ENCODE measurements around the gene MANEA. TPM values are rescaled to one million over a fixed set of nuclear protein-coding genes. Genes with fewer than 3 reads are reported as not detected.
A peak's percentile ranks its signal among the peaks of the same experiment; 100 is the strongest.

Gene MANEA
- total RNA-seq, 1 experiment from 2014 or later = 8.3 TPM

DNA sequence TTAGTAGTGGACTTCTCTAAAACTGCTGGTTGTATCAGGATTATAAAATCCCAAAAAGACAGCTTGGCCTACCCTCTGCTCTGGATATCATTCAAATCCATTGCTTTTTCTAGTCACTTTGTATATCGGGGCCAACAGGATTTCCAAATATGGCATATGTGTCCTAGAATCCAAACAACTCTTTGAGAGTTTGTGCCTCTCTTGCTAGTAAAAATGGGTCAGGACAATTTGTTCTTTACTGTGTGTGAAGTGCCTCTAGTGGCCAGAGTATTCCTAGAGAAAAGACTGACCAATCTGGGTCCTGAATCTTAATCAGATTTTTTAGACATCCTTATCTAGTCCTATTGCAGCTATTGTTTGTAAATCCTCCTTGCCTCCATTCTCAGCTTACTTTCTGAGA is 33.5 kb upstream of the MANEA start:
- H3K9me3 Mint-ChIP-seq = no peaks in the 10 kb centered on the region
- H3K23me2 ChIP-seq (ENCODE audit: insufficient read length, low read depth, low read length, poor library complexity, severe bottlenecking) = no peaks in the 10 kb centered on the region
- no peak overlapping the region for H2BK15ac ChIP-seq (ENCODE audit: low read depth, low read length)
- H4K8ac ChIP-seq (replicated peaks; ENCODE audit: insufficient read length, low read depth, low read length) = no peak overlapping the region
- TF ChIP-seq, protein P1, sequence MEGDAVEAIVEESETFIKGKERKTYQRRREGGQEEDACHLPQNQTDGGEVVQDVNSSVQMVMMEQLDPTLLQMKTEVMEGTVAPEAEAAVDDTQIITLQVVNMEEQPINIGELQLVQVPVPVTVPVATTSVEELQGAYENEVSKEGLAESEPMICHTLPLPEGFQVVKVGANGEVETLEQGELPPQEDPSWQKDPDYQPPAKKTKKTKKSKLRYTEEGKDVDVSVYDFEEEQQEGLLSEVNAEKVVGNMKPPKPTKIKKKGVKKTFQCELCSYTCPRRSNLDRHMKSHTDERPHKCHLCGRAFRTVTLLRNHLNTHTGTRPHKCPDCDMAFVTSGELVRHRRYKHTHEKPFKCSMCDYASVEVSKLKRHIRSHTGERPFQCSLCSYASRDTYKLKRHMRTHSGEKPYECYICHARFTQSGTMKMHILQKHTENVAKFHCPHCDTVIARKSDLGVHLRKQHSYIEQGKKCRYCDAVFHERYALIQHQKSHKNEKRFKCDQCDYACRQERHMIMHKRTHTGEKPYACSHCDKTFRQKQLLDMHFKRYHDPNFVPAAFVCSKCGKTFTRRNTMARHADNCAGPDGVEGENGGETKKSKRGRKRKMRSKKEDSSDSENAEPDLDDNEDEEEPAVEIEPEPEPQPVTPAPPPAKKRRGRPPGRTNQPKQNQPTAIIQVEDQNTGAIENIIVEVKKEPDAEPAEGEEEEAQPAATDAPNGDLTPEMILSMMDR (conservative IDR thresholded peaks at IDR 0.05) = peak; percentile 55
- H3K27ac ChIP-seq (ENCODE audit: insufficient read length, low read depth, low read length) = no peak overlapping the region
- no peak overlapping the region for H2BK20ac ChIP-seq (ENCODE audit: low read depth, low read length, poor library complexity, severe bottlenecking)
- H3K4me1 Mint-ChIP-seq = peaks cover 14 to 17% of the 10 kb centered on the region in 2 experiments
- no peak overlapping the region for H3K23ac ChIP-seq (ENCODE audit: insufficient read length, low read depth, low read length)
- H3K27ac Mint-ChIP-seq = no peak overlapping the region
- no peaks in the 10 kb centered on the region for H3K79me2 ChIP-seq (ENCODE audit: insufficient read depth, low read length)
- H3K79me1 ChIP-seq (ENCODE audit: insufficient read depth, low read depth, low read length, poor library complexity, severe bottlenecking) = no peaks in the 10 kb centered on the region
- H3K4me3 Mint-ChIP-seq = no peak overlapping the region
- H3K27me3 Mint-ChIP-seq (ENCODE audit: low read depth) = no peaks in the 10 kb centered on the region
- H3K14ac ChIP-seq (ENCODE audit: insufficient read depth, low read length) = no peak overlapping the region
- H3K4me2 ChIP-seq (ENCODE audit: insufficient read depth, insufficient read length, low read length) = no peak overlapping the region
- WGBS (ENCODE audit: extremely low coverage, insufficient read length, low lambda C conversion rate) = no CpG with 5 or more reads among the region's 1 CpG
- H3K56ac ChIP-seq (ENCODE audit: insufficient read length, low read depth, low read length) = no peak overlapping the region
- H2AK5ac ChIP-seq (ENCODE audit: insufficient read length, low read length) = no peak overlapping the region
- no peak overlapping the region for H3K4ac ChIP-seq (ENCODE audit: low read depth, low read length)
- H2AFZ ChIP-seq (ENCODE audit: low read length) = no peak overlapping the region
- H3K9me3 ChIP-seq (ENCODE audit: control insufficient read depth, low read depth, low read length) = no peaks in the 10 kb centered on the region
- no peaks in the 10 kb centered on the region; the same call in 1 of the 2 replicates for H3K4me1 ChIP-seq (ENCODE audit: insufficient read depth, low read length)
- no peaks in the 10 kb centered on the region for H4K20me1 ChIP-seq (ENCODE audit: control insufficient read depth, insufficient read depth, insufficient read length)
- no peak overlapping the region for H4K91ac ChIP-seq (ENCODE audit: insufficient read length, low read depth, low read length)
- no peak overlapping the region for H3T11ph ChIP-seq (ENCODE audit: low read length)
- H2BK120ac ChIP-seq (ENCODE audit: low read depth, low read length, poor library complexity, severe bottlenecking) = no peak overlapping the region
- H4K5ac ChIP-seq (ENCODE audit: insufficient read length, low read depth, low read length) = no peak overlapping the region
- no peaks in the 10 kb centered on the region for H3K27me3 ChIP-seq (ENCODE audit: insufficient read depth, low read length)
- H3K18ac ChIP-seq (ENCODE audit: insufficient read length, low read depth, low read length) = no peak overlapping the region
- no peak overlapping the region for H2BK5ac ChIP-seq (ENCODE audit: insufficient read length, low read length)
- DNase-seq = no peak
- peaks cover 0 to 6% (median 1%) of the 10 kb centered on the region in 3 experiments; a peak in 1 of 7 replicates for H3K36me3 Mint-ChIP-seq (ENCODE audit: insufficient read depth in 1 of 3, low read depth in 3 of 3)
- H2BK12ac ChIP-seq (ENCODE audit: insufficient read length, low read depth, low read length) = no peak overlapping the region
- H3K9ac ChIP-seq (ENCODE audit: extremely low read depth, insufficient read length, low read length) = no peak overlapping the region
